Bronchial epithelial cell (primary cell): ENCODE data around the gene PLS3. TPM values are rescaled to one million over a fixed set of nuclear protein-coding genes. Genes with fewer than 3 reads are reported as not detected.

Source experiments
- DNase-seq: peaks from one replicate; pipeline ENCODE4 v3.0.0-alpha.2; 2010; ENCODE audit warnings: low read depth
- FAIRE-seq: peaks from 2 replicates; lab custom pipeline; 2011; peaks lifted over from hg19 to GRCh38; lab: Jason Lieb, UNC
- H3K27me3 ChIP-seq: 2 replicates; pipeline ENCODE4 v1.5.1; 2011; ENCODE audit warnings: low read length; ENCODE audit not compliant: control insufficient read depth, insufficient read depth
- H3K36me3 ChIP-seq: 2 replicates; pipeline ENCODE4 v1.5.1; 2011; ENCODE audit warnings: low read length; ENCODE audit not compliant: control insufficient read depth, insufficient read depth
- H3K4me3 ChIP-seq: 2 replicates; pipeline ENCODE4 v1.5.1; 2011; ENCODE audit warnings: mild to moderate bottlenecking, low read depth, low read length, control low read depth
- CTCF ChIP-seq: IDR thresholded peaks from 2 replicates; pipeline ENCODE4 v1.5.1; 2011; ENCODE audit warnings: mild to moderate bottlenecking, moderate library complexity, low read length, control low read depth, inconsistent platforms; ENCODE audit not compliant: insufficient read depth, severe bottlenecking
- total RNA-seq: library from RNA; depleted of rRNA; stranded (reverse); fragments of >200 nt; gene quantifications from 2 replicates; pipeline ENCODE4 v1.2.1, GENCODE V29; 2014

PLS3 gene
- total RNA-seq, 1 donor from 2014 or later: 204 TPM

DNA sequence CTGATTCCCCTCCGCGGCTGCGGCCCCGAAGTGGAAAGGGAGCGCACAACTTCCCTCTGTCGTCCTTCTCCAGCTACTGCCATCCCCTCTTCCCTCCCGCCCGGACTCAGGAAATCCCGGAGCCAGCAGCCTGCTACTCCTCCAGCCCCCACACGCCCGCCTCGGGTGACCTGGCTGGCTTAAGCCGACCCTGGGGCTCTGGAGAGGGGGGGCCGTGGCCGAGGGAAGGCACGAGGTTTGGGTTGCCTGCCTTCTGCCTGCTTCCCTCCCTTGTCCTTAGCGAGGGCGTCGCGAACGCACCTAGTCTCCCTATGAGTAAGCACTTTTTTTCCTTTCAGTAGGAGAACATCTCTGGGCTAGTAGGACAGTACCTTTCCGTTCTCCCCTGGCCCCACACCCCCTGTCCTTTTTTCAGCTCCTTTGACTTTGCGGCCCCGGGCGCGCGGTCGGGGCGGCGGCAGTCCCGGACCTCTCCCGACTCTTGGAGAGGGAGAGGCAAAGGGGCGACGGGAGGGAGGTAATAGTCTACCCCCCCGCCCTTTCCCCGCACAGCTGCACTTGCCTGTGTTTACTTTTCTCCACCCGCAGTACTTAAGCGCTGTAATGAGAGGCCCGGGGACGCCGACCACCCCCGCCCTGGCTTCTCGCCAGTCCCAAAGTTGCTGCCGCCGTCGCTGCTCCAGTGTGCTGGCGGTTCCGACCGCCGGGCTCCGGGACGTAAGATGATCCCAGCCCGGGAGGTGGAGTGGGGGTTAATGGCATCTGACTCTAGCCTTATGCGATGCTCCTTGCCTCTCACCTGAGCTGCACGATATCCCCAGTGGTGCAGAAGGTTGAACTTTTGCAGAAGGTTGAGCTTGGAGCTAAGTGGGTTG, 868 bp downstream of the PLS3 start:
- FAIRE-seq: no peak
- H3K4me3 ChIP-seq: peak overlapping the region; percentile 53
- peak; percentile 16 for DNase-seq
- H3K27me3 ChIP-seq: no peaks in the 10 kb centered on the region
- no peaks in the 10 kb centered on the region for H3K36me3 ChIP-seq
- no peak for TF ChIP-seq CTCF

DNA sequence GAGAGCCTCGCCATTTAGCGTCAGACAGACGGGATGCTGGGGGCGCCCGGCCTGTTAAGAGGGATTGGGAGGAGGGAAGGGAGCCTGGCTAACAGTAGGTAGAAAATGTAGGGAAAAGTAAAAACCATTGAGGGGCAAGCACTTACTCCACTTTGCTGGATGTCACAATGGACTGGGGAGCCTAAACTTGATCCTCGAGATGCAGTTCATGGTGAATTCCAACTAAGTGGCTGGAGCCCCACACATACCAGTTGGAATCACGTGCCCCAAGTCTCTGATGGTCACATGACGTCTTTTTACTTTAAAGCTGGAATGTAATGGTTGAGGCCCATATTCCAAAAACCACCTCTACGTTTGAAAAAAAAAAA, 1.5 kb downstream of the PLS3 start:
- DNase-seq (peak; percentile 22), FAIRE-seq (no peak)
- TF ChIP-seq CTCF: no peak
- no peaks in the 10 kb centered on the region for H3K36me3 ChIP-seq
- H3K27me3 ChIP-seq: no peaks in the 10 kb centered on the region
- H3K4me3 ChIP-seq: peak overlapping the region; percentile 53

DNA sequence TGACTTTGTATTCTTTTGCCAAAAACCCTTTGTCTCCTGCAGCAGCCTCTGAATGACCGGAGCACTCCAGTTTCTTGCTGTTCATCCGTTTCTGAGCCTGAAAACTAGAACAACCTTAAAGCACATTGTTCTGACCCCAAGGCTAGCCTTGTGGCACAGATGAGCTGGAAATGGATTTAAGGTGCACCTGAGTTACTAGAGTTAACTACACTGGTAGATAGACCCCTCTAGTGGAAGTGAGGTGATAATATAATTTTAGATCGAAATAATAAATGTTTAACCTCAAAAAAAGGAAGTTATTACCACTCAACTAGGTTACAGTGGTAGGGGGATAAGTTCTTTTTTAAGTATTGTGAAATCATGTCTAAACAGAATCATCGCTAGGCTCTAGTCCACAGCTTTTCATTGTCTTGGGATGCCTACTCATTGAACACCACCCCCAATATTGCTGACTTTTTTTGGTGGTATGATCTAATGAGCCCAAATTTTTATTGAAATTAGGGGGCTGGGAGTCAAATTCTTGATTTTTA, 2.7 kb downstream of the PLS3 start:
- no peaks in the 10 kb centered on the region for H3K36me3 ChIP-seq
- no peak overlapping the region for H3K4me3 ChIP-seq
- no peaks in the 10 kb centered on the region for H3K27me3 ChIP-seq
- FAIRE-seq (no peak), DNase-seq (no peak)
- no peak for TF ChIP-seq CTCF

GRCh38 chrX:115564243-115564642, 3.3 kb downstream of the PLS3 start:
- Histone ChIP-seq H3K27me3 (no peaks in the 10 kb centered on the region), H3K36me3 (no peaks in the 10 kb centered on the region), H3K4me3 (no peak overlapping the region)
- DNase-seq (peak; percentile 51), FAIRE-seq (no peak)
- TF ChIP-seq CTCF: no peak

DNA sequence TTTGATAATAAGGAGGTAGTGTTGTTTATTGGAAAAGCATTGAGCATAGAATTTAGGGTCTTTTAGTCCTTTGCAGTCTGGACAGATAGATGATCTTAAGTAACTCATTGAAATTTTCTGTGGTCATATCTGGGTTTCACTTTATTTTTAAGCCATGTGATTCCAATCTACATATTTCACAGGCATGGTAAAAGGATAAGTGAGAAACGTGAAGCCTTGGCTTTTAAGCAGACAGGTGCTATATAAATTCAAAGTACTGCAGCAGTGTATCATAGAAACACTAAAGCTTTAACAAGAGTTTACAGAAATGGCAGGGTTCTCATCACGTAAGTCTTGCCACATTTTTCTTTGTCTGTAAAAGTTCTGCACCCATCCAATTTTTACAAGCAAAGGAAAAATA, 4.9 kb downstream of the PLS3 start:
- H3K27me3 ChIP-seq: no peaks in the 10 kb centered on the region
- DNase-seq: no peak
- no peaks in the 10 kb centered on the region for H3K36me3 ChIP-seq
- TF ChIP-seq CTCF: no peak
- FAIRE-seq: no peak
- H3K4me3 ChIP-seq: no peak overlapping the region

- no peak for FAIRE-seq
- no peaks in the 10 kb centered on the region for H3K27me3 ChIP-seq
- TF ChIP-seq CTCF: no peak
Observed at GRCh38 chrX:115571712-115572111, 10.7 kb downstream of the PLS3 start.

More at GRCh38 chrX:115571712-115572111, 10.7 kb downstream of the PLS3 start:
- H3K4me3 ChIP-seq: no peak overlapping the region
- H3K36me3 ChIP-seq: no peaks in the 10 kb centered on the region
- DNase-seq: no peak
